GM13977 (cell line): ENCODE measurements around the gene MISP.

Source experiments
- DNase-seq: peaks from one replicate; pipeline ENCODE4 v3.0.0; 2012; ENCODE audit warnings: low spot score
- CTCF ChIP-seq: IDR thresholded peaks from 2 replicates; pipeline ENCODE4 v1.5.1; 2012; ENCODE audit warnings: mild to moderate bottlenecking, control low read depth; ENCODE audit not compliant: insufficient read depth; ENCODE audit errors: extremely low read depth, missing control alignments
- in situ Hi-C: fragments of 300-500 bp; cut with MboI; formaldehyde crosslinking; loops from one replicate; pipeline ENCODE4 v1.12.0; 2022; ENCODE audit warnings: low sequenced_read_pairs, low pct_unique_long_range_greater_than_20kb, mixed read lengths, inconsistent platforms; ENCODE audit not compliant: unreplicated experiment

MISP gene

GRCh38 chr19:709196-709964, 41.5 kb upstream of the MISP start:
- in situ Hi-C loops, result no loop called here
- TF ChIP-seq CTCF, result no peak
- DNase-seq, result no peak

- in situ Hi-C loops, result no loop called here
- DNase-seq, result no peak
- TF ChIP-seq CTCF, result no peak
These were observed 40.8 kb upstream of the MISP start for GRCh38 chr19:709965-710571.

GRCh38 chr19:710767-711166, 40.1 kb upstream of the MISP start:
- TF ChIP-seq CTCF, result no peak
- in situ Hi-C loops, result no loop called here
- no peak for DNase-seq

- no peak for TF ChIP-seq CTCF
- in situ Hi-C loops, result no loop called here
- no peak for DNase-seq
These were observed 39.7 kb upstream of the MISP start for GRCh38 chr19:711254-711653.

- DNase-seq, result no peak
- TF ChIP-seq CTCF, result no peak
- in situ Hi-C loops, result no loop called here
These were observed 35.6 kb upstream of the MISP start for GRCh38 chr19:715347-715746.

- no peak for DNase-seq
- in situ Hi-C loops, result no loop called here
- no peak for TF ChIP-seq CTCF
These were observed 32.5 kb upstream of the MISP start for GRCh38 chr19:718251-718951.
